ENCODE results near the gene DISP2.

DISP2 gene, protein sequence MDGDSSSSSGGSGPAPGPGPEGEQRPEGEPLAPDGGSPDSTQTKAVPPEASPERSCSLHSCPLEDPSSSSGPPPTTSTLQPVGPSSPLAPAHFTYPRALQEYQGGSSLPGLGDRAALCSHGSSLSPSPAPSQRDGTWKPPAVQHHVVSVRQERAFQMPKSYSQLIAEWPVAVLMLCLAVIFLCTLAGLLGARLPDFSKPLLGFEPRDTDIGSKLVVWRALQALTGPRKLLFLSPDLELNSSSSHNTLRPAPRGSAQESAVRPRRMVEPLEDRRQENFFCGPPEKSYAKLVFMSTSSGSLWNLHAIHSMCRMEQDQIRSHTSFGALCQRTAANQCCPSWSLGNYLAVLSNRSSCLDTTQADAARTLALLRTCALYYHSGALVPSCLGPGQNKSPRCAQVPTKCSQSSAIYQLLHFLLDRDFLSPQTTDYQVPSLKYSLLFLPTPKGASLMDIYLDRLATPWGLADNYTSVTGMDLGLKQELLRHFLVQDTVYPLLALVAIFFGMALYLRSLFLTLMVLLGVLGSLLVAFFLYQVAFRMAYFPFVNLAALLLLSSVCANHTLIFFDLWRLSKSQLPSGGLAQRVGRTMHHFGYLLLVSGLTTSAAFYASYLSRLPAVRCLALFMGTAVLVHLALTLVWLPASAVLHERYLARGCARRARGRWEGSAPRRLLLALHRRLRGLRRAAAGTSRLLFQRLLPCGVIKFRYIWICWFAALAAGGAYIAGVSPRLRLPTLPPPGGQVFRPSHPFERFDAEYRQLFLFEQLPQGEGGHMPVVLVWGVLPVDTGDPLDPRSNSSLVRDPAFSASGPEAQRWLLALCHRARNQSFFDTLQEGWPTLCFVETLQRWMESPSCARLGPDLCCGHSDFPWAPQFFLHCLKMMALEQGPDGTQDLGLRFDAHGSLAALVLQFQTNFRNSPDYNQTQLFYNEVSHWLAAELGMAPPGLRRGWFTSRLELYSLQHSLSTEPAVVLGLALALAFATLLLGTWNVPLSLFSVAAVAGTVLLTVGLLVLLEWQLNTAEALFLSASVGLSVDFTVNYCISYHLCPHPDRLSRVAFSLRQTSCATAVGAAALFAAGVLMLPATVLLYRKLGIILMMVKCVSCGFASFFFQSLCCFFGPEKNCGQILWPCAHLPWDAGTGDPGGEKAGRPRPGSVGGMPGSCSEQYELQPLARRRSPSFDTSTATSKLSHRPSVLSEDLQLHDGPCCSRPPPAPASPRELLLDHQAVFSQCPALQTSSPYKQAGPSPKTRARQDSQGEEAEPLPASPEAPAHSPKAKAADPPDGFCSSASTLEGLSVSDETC (N-terminal part only)

DNA sequence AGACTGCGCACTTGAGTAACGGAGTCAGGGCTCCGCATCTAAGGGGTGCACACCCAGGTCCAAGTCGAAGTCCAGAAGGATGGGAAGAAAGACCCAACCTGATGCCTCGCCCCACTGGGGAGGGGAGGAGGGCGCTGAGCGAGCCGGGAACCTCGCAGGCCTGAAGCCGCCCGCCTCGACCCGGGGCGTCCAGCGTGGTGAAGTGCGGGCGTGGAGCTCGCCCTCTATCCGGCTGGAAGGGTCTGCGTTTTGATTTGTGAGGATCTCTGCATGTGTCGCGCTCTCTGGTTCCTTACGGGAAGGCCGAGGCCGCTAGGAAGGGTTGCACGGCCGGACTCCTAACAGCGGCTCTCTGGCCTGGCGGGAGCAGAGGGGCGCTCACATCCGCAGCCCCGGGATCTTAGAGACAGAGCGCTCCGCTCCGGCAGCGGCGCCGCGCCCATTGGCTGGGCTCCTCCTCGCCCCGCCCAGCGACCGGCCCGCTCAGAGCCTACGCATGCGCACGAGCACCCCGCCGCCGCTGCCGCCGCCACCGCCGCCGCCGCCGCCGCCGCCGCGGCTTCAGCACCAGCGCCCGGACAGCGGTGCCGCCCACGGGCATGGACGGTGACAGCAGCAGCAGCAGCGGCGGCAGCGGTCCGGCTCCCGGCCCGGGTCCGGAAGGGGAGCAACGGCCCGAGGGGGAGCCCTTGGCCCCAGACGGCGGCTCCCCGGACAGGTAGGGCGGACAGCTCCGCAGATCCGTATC is at the start of gene DISP2:
Gene DISP2, plus strand, starts transcription at position 497 of the 748 bp plus-strand sequence. Its CDS starts 103 bp downstream, at position 600.
- no peak for DNase-seq (ENCODE audit: extremely low read depth, low read depth)
- TF ChIP-seq, protein P1, sequence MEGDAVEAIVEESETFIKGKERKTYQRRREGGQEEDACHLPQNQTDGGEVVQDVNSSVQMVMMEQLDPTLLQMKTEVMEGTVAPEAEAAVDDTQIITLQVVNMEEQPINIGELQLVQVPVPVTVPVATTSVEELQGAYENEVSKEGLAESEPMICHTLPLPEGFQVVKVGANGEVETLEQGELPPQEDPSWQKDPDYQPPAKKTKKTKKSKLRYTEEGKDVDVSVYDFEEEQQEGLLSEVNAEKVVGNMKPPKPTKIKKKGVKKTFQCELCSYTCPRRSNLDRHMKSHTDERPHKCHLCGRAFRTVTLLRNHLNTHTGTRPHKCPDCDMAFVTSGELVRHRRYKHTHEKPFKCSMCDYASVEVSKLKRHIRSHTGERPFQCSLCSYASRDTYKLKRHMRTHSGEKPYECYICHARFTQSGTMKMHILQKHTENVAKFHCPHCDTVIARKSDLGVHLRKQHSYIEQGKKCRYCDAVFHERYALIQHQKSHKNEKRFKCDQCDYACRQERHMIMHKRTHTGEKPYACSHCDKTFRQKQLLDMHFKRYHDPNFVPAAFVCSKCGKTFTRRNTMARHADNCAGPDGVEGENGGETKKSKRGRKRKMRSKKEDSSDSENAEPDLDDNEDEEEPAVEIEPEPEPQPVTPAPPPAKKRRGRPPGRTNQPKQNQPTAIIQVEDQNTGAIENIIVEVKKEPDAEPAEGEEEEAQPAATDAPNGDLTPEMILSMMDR (IDR thresholded peaks at IDR 0.05; ENCODE audit: low read depth, low read length, missing control alignments), result no peak
- H3K4me3 ChIP-seq (replicated peaks; ENCODE audit: low read depth, low read length), result peak within 1 kb of the TSS; percentile 38

DNA sequence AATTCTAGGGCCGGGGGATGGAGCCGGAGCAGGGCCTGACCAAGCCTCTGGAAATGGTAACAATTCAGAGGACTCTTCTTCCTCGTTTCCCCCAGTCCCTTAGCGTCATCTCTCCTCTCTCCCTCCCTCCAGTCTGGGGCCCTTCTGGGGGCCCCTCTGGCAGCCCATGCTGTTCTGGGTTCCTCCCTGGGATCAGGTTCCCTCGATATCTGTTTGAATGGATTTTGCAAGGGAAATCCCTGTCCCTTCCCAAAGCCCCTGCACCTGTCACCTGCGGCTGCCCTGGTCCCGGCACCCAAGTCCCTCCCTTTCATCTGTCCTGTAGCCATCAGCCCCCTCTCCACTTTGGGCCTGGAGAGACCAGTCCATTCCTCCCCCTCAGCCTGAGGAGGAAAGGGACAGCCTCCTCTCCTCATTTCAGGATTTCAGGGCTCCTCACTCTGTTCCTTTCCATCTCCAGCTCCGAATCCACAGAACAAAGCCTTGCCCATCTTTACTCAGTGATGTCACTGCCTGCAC is 48.6 kb upstream of the DISP2 start:
- no peak for DNase-seq (ENCODE audit: extremely low read depth, low read depth)
- H3K4me3 ChIP-seq (replicated peaks; ENCODE audit: low read depth, low read length), result no peak overlapping the region
- TF ChIP-seq, protein P1 (IDR thresholded peaks at IDR 0.05; ENCODE audit: low read depth, low read length, missing control alignments), result no peak

- TF ChIP-seq, protein P1 (IDR thresholded peaks at IDR 0.05; ENCODE audit: low read depth, low read length, missing control alignments), result peak; percentile 79
- H3K4me3 ChIP-seq (replicated peaks; ENCODE audit: low read depth, low read length), result no peak overlapping the region
- no peak for DNase-seq (ENCODE audit: extremely low read depth, low read depth)
Measured at GRCh38 chr15:40310001-40310959, 47.7 kb upstream of the DISP2 start.

DNA sequence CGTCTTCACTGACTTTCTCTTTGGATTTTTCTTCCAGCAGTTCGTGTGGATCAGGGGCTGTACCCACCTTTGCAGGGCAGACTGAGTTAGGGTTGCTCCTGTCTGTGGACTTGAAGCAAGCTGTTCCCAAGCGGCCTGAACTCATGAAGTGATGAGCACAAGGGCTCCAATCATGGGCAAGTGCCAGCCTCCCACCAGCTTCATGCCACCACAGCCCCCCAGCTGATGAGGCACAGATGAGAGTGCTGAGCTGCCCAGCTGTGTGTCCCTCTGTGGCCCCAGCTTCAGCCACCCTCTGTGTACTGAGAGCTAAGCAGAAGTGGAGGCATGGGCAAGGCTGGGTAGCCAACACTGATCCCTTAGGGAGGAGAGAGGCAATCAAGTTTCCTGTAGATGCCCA is 47.0 kb upstream of the DISP2 start:
- H3K4me3 ChIP-seq (replicated peaks; ENCODE audit: low read depth, low read length), result no peak overlapping the region
- TF ChIP-seq, protein P1 (IDR thresholded peaks at IDR 0.05; ENCODE audit: low read depth, low read length, missing control alignments), result no peak
- no peak for DNase-seq (ENCODE audit: extremely low read depth, low read depth)

DNA sequence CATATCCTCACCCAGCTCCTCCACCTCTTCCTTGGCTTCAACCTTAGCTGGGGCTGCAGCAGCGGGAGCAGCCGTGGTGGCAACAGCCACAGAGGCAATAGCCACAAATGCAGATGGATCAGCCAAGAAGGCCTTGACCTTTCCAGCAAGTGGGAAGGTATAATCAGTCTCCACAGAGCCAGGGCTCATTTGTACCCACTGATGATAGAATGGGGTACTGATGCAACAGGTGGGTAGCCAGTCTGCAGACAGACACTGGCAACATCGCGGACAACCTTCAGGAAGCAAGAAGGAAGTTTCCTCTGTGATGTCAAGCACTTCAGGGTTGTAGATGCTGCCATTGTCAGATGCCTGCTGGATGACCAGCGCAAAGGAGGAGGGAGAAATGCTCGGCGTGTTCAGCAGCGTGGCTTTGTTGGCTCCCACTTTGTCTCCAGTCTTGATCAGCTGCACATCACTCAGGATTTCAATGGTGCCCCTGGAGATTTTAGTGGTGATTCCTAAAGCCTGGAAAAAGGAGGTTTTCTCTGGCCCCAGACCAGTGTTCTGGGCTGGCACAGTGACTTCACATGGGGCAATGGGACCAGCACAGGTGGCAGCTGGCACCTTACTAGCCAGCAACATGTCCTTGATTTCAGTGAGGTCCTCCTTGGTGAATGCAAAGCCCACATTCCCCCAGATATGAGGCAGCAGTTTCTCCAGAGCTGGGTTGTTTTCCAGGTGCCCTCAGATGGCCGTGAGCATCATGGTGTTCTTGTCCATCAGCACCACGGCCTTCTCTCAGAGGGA is 45.5 kb upstream of the DISP2 start:
- DNase-seq (ENCODE audit: extremely low read depth, low read depth), result no peak
- H3K4me3 ChIP-seq (replicated peaks; ENCODE audit: low read depth, low read length), result no peak overlapping the region
- TF ChIP-seq, protein P1 (IDR thresholded peaks at IDR 0.05; ENCODE audit: low read depth, low read length, missing control alignments), result no peak
